Renal cortex interstitium (tissue), 3 donors: ENCODE data around the gene TMEM202. TPM values are rescaled to one million over a fixed set of nuclear protein-coding genes. Genes with fewer than 3 reads are reported as not detected.

Experiments
- polyA plus RNA-seq, 3 donors: library from polyadenylated mRNA; unstranded; fragments of 120-200 nt; gene quantifications; one replicate each; pipeline ENCODE4 v1.2.1, GENCODE V29; 2013; ENCODE audit not compliant: insufficient read length in 3 of 3

TMEM202 gene
- polyA plus RNA-seq, 3 donors: not detected

Other genes starting within 250 kb of the TMEM202 start
- gene GRAMD2A, start 200.5 kb upstream of the TMEM202 start, polyA plus RNA-seq: 10 to 100 TPM in 1 of 3 donors, 1 to 10 TPM in 2; 7.0 to 15.4 (median 8.7) TPM
- 100 to 1,000 TPM; 636 to 752 (median 681) TPM for gene PKM, start 167.1 kb upstream of the TMEM202 start, polyA plus RNA-seq
- 100 to 1,000 TPM in 2 of 3 donors, 10 to 100 TPM in 1; 88.5 to 141 (median 106) TPM for gene PARP6, start 125.8 kb upstream of the TMEM202 start, polyA plus RNA-seq
- 1 to 10 TPM; 3.1 to 7.0 (median 3.9) TPM for gene CELF6, start 78.1 kb upstream of the TMEM202 start, polyA plus RNA-seq
- gene HEXA, start 22.3 kb upstream of the TMEM202 start, polyA plus RNA-seq: 100 to 1,000 TPM; 105 to 135 (median 111) TPM
- 100 to 1,000 TPM; 189 to 194 (median 193) TPM for gene ARIH1, start 76.0 kb downstream of the TMEM202 start, polyA plus RNA-seq